ENCODE measurements around the gene OR8K1.

- TF ChIP-seq, protein P1, sequence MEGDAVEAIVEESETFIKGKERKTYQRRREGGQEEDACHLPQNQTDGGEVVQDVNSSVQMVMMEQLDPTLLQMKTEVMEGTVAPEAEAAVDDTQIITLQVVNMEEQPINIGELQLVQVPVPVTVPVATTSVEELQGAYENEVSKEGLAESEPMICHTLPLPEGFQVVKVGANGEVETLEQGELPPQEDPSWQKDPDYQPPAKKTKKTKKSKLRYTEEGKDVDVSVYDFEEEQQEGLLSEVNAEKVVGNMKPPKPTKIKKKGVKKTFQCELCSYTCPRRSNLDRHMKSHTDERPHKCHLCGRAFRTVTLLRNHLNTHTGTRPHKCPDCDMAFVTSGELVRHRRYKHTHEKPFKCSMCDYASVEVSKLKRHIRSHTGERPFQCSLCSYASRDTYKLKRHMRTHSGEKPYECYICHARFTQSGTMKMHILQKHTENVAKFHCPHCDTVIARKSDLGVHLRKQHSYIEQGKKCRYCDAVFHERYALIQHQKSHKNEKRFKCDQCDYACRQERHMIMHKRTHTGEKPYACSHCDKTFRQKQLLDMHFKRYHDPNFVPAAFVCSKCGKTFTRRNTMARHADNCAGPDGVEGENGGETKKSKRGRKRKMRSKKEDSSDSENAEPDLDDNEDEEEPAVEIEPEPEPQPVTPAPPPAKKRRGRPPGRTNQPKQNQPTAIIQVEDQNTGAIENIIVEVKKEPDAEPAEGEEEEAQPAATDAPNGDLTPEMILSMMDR (IDR thresholded peaks at IDR 0.05): no peak
- TF ChIP-seq POLR2AphosphoS5 (IDR thresholded peaks at IDR 0.05; ENCODE audit: low read depth, low read length): no peak
- TF ChIP-seq NFIC (IDR thresholded peaks at IDR 0.05; ENCODE audit: borderline replicate concordance): no peak
- no peak for TF ChIP-seq CHD2 (IDR thresholded peaks at IDR 0.05; ENCODE audit: low read length, partially characterized antibody)
- TF ChIP-seq SMC3 (IDR thresholded peaks at IDR 0.05; ENCODE audit: low read depth, low read length): no peak
- no peak for TF ChIP-seq RAD21 (IDR thresholded peaks at IDR 0.05; ENCODE audit: low read length)
- no peak for TF ChIP-seq ZBTB33 (IDR thresholded peaks at IDR 0.05; ENCODE audit: borderline replicate concordance, low read depth)
- no peak for TF ChIP-seq GABPA (IDR thresholded peaks at IDR 0.05; ENCODE audit: low read depth)
- TF ChIP-seq EP300 (IDR thresholded peaks at IDR 0.05; ENCODE audit: borderline replicate concordance in 1 of 2, low read depth in 1 of 2, low read length in 1 of 2): no peak
- TF ChIP-seq EZH2phosphoT487 (IDR thresholded peaks at IDR 0.05; ENCODE audit: borderline replicate concordance, low read depth): no peak
- no peak for TF ChIP-seq YY1 (IDR thresholded peaks at IDR 0.05; ENCODE audit: low read depth)
- no peak for TF ChIP-seq RCOR1 (IDR thresholded peaks at IDR 0.05; ENCODE audit: low read length)
Observed at GRCh38 chr11:56333156-56333555, 12.7 kb upstream of the OR8K1 start.

Data from SK-N-SH (cell line).